HepG2 (cell line): ENCODE results near the gene CAPN8. TPM values are rescaled to one million over a fixed set of nuclear protein-coding genes. Genes with fewer than 3 reads are reported as not detected.

ENCODE experiments used
- BCL3 ChIP-seq: sonication (generic); formaldehyde crosslinking; IDR thresholded peaks from 2 replicates; pipeline ENCODE4 v1.5.1; 2020; ENCODE audit warnings: mild to moderate bottlenecking, missing genetic modification reagents, moderate library complexity
- CENPX ChIP-seq: sonication (generic); formaldehyde crosslinking; IDR thresholded peaks from 2 replicates; pipeline ENCODE4 v1.9.0; 2021; ENCODE audit warnings: mild to moderate bottlenecking, missing genetic modification reagents, moderate library complexity
- ERF ChIP-seq: IDR thresholded peaks from 2 replicates; pipeline ENCODE4 v1.6.1; 2018; ENCODE audit warnings: missing biosample characterization, missing genetic modification reagents
- GATAD2A ChIP-seq: IDR thresholded peaks from 2 replicates; pipeline ENCODE4 v1.6.1; 2016
- HNRNPLL ChIP-seq: fragments of 200-400 bp; formaldehyde crosslinking; IDR thresholded peaks from 2 replicates; pipeline ENCODE4 v1.6.1; 2017; ENCODE audit warnings: mild to moderate bottlenecking, low read depth, low read length; ENCODE audit not compliant: poor library complexity, severe bottlenecking
- ISX ChIP-seq: sonication (generic); formaldehyde crosslinking; conservative IDR thresholded peaks from 2 replicates; pipeline ENCODE4 v1.5.0; 2020; ENCODE audit warnings: missing genetic modification reagents
- NFIB ChIP-seq: sonication (generic); formaldehyde crosslinking; IDR thresholded peaks from 2 replicates; pipeline ENCODE4 v1.9.0; 2021; ENCODE audit warnings: missing genetic modification reagents, mild to moderate bottlenecking, borderline replicate concordance
- NR0B2 ChIP-seq: sonication (generic); formaldehyde crosslinking; IDR thresholded peaks from 2 replicates; pipeline ENCODE4 v1.4.0; 2020; ENCODE audit warnings: mild to moderate bottlenecking, missing genetic modification reagents
- NR2F6 ChIP-seq, 2 experiments: IDR thresholded peaks; 2 replicates each; pipeline ENCODE4 v1.6.1; 2016; ENCODE audit warnings: antibody characterized with exemption in 1 of 2, mild to moderate bottlenecking in 1 of 2
- PHF8 ChIP-seq: sonication (generic); formaldehyde crosslinking; IDR thresholded peaks from 2 replicates; pipeline ENCODE4 v1.5.0; 2020; ENCODE audit warnings: missing genetic modification reagents
- PPARG ChIP-seq: conservative IDR thresholded peaks from 2 replicates; pipeline ENCODE4 v1.6.1; 2016; ENCODE audit warnings: missing biosample characterization, missing genetic modification reagents
- RAD21 ChIP-seq: fragments of 450-650 bp; formaldehyde crosslinking; IDR thresholded peaks from 2 replicates; pipeline ENCODE4 v1.5.0; 2020; ENCODE audit warnings: mild to moderate bottlenecking
- SIX4 ChIP-seq: sonication (generic); formaldehyde crosslinking; IDR thresholded peaks from 2 replicates; pipeline ENCODE4 v1.4.0; 2020; ENCODE audit warnings: missing genetic modification reagents
- YEATS2 ChIP-seq: sonication (generic); formaldehyde crosslinking; IDR thresholded peaks from 2 replicates; pipeline ENCODE4 v1.4.0; 2020; ENCODE audit warnings: missing genetic modification reagents, borderline replicate concordance
- ZFX ChIP-seq: sonication (generic); formaldehyde crosslinking; IDR thresholded peaks from 2 replicates; pipeline ENCODE4 v1.4.0; 2020; ENCODE audit warnings: mild to moderate bottlenecking, low read depth, missing genetic modification reagents, moderate library complexity
- ZIK1 ChIP-seq: sonication (generic); formaldehyde crosslinking; IDR thresholded peaks from 2 replicates; pipeline ENCODE4 v1.5.0; 2020; ENCODE audit warnings: mild to moderate bottlenecking, low read depth, missing genetic modification reagents, borderline replicate concordance
- ZNF142 ChIP-seq: sonication (generic); formaldehyde crosslinking; IDR thresholded peaks from 2 replicates; pipeline ENCODE4 v1.4.0; 2020; ENCODE audit warnings: missing genetic modification reagents
- ZNF18 ChIP-seq: sonication (generic); formaldehyde crosslinking; IDR thresholded peaks from 2 replicates; pipeline ENCODE4 v1.8.0; 2022; ENCODE audit warnings: mild to moderate bottlenecking, missing genetic modification reagents; ENCODE audit not compliant: insufficient replicate concordance
- ZNF703 ChIP-seq: sonication (generic); formaldehyde crosslinking; IDR thresholded peaks from 2 replicates; pipeline ENCODE4 v1.5.1; 2020; ENCODE audit warnings: missing genetic modification reagents, mild to moderate bottlenecking, moderate library complexity, borderline replicate concordance
- ZNF790 ChIP-seq: sonication (generic); formaldehyde crosslinking; IDR thresholded peaks from 2 replicates; pipeline ENCODE4 v1.8.0; 2022; ENCODE audit warnings: missing genetic modification reagents, mild to moderate bottlenecking, borderline replicate concordance
- polyA plus RNA-seq, 8 experiments: library from polyadenylated mRNA; depleted of rRNA in 3 of 8; stranded (reverse) in 7 of 8; unstranded in 1 of 8; fragments of >200 nt; fragmentation: Illumina TruSeq in 4 of 8; extraction: Trizol in 4 of 8; gene quantifications; 2 replicates each; pipeline versions ENCODE4 v1.2.1 to v1.2.3, GENCODE V29; 2011 to 2016; ENCODE audit warnings: low read depth in 4 of 8, missing spikeins in 1 of 8, mixed read lengths in 1 of 8; ENCODE audit not compliant: insufficient read depth in 1 of 8
- total RNA-seq, 5 experiments: library from RNA; depleted of rRNA; stranded (reverse); fragments of >200 nt; fragmentation: Illumina TruSeq; extraction: Trizol; gene quantifications; 2 replicates each; pipeline ENCODE4 v1.2.3, GENCODE V29; 2016; ENCODE audit warnings: low read depth in 1 of 5

The CAPN8 gene
- total and polyA plus RNA-seq, 2 of the 13 experiments (the other 11 are each of a cell fraction or from before 2014, with no cell fraction given) = 0.20 to 0.25 TPM

- TF ChIP-seq PHF8 (CRISPR knock-in tag) = peak; percentile 61
- no peak for TF ChIP-seq ERF
- no peak; the same call in 1 of the 2 replicates for TF ChIP-seq ISX (CRISPR knock-in tag)
- TF ChIP-seq GATAD2A (CRISPR knock-in tag) = no peak
- TF ChIP-seq RAD21 = peak; percentile 89
- no peak for TF ChIP-seq NR0B2 (CRISPR knock-in tag)
- no peak for TF ChIP-seq ZNF703 (CRISPR knock-in tag)
- no peak for TF ChIP-seq ZNF790
- TF ChIP-seq NR2F6 (IDR thresholded peaks at IDR 0.05) = no peak
- TF ChIP-seq NR2F6 (CRISPR knock-in tag; IDR thresholded peaks at IDR 0.05) = no peak
- TF ChIP-seq ZNF18 (CRISPR knock-in tag) = no peak
- TF ChIP-seq HNRNPLL = peak; percentile 74
- no peak for TF ChIP-seq SIX4
- peak; percentile 55; the same call in 1 of the 2 replicates for TF ChIP-seq ZNF142
- no peak for TF ChIP-seq CENPX (CRISPR knock-in tag)
- no peak for TF ChIP-seq PPARG (CRISPR knock-in tag)
- 0 out of 2 replicates have a peak, but pooled peaks have one; percentile 69 for TF ChIP-seq BCL3
- no peak for TF ChIP-seq YEATS2 (CRISPR knock-in tag)
- TF ChIP-seq NFIB (CRISPR knock-in tag) = no peak
- 0 out of 2 replicates have a peak, but pooled peaks have one; percentile 17 for TF ChIP-seq ZIK1 (CRISPR knock-in tag)
- peak; percentile 86 for TF ChIP-seq ZFX (CRISPR knock-in tag)
Observed at GRCh38 chr1:223712194-223712849, 46.8 kb upstream of the CAPN8 start, which contains the start of gene CAPN2 (continued).
